Right lobe of liver (tissue), 4 donors: ENCODE data around the gene ADAMTSL5.

Experiments used
- CTCF ChIP-seq, 4 donors: fragments of 200-600 bp in 3 of 4; fragments of 450-650 bp in 1 of 4; IDR thresholded peaks; one replicate each; pipeline versions ENCODE4 v1.5.1 to v1.8.0; 2016 to 2022; ENCODE audit warnings: antibody characterized with exemption in 4 of 4, mild to moderate bottlenecking in 2 of 4
- POLR2A ChIP-seq: fragments of 450-650 bp; IDR thresholded peaks from one replicate; pipeline ENCODE4 v1.6.1; 2017; ENCODE audit warnings: antibody characterized with exemption, mild to moderate bottlenecking
- donor health status: DM: no; HTN: no; CAD: no.
- donor health status: DM: no; HTN: no; CAD: no.
- donor health status: DM: no; HTN: yes; CAD: no.

GRCh38 chr19:1473085-1473851 lies 39.6 kb downstream of the ADAMTSL5 start:
- TF ChIP-seq CTCF (IDR thresholded peaks at IDR 0.05): no peak
- TF ChIP-seq POLR2A: no peak
